ENCODE results near the gene ZNF738. TPM values are rescaled to one million over a fixed set of nuclear protein-coding genes. Genes with fewer than 3 reads are reported as not detected.

Gene ZNF738
- total RNA-seq, 1 experiment from 2014 or later: 6.0 TPM

DNA sequence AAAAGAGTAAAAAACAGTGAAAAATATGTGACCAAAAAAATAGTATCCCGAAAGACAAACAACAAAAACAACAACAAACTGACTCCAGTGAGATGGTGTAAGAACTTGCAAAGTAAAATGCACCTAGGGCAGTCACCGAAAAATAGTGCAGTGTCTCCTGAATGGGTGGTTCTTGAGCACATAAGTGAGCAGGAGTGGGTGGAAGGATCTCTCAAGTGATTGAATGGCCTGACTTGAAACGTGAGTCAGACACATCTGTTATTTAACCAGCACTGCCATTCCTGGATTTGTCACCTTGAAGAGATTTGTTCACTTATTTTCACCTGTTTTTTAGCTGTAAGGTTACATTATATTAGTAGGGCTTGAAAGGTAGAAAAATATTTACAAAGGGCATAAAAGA, 3.5 kb downstream of the ZNF738 start:
- no peaks in the 10 kb centered on the region; a peak in 1 of 4 replicates for H3K4me1 ChIP-seq (ENCODE audit: control insufficient read depth in 1 of 2, insufficient read depth in 2 of 2, low read length in 2 of 2)
- H2AFZ ChIP-seq (ENCODE audit: low read depth, low read length, poor library complexity, severe bottlenecking): no peak overlapping the region
- peaks cover 10 to 25% of the 10 kb centered on the region in 2 experiments for H3K36me3 ChIP-seq (ENCODE audit: control insufficient read depth in 1 of 2, insufficient read depth in 2 of 2, low read length in 2 of 2)
- H4K20me1 ChIP-seq (ENCODE audit: insufficient read depth): no peaks in the 10 kb centered on the region
- H3K9me2 ChIP-seq (ENCODE audit: insufficient read depth): no peaks in the 10 kb centered on the region
- ChIA-PET POLR2A (no interaction called here), RAD21 (ENCODE audit: low non-redundant PET in 1 of 2, low total read pairs in 2 of 2, uncharacterized antibody in 2 of 2, unreplicated experiment in 2 of 2) (no interaction called here), CTCF (no interaction called here)
- H3K27ac ChIP-seq (ENCODE audit: low read depth, low read length): no peak overlapping the region
- DNase-seq (ENCODE audit: low read depth, low spot score): no peak
- no peak for ATAC-seq
- H3K9me3 ChIP-seq (ENCODE audit: control insufficient read depth in 1 of 2, insufficient read depth in 1 of 2, low read depth in 1 of 2, low read length in 2 of 2): no peaks in the 10 kb centered on the region
- no peak for TF ChIP-seq ZNF274 (IDR thresholded peaks at IDR 0.05; ENCODE audit: low read depth, low read length)
- no peak for TF ChIP-seq POLR2A (IDR thresholded peaks at IDR 0.05; ENCODE audit: borderline replicate concordance, extremely low read depth, insufficient read depth, insufficient read length)
- no peak for TF ChIP-seq RAD21 (IDR thresholded peaks at IDR 0.05; ENCODE audit: low read depth)
- no peak for TF ChIP-seq EZH2phosphoT487 (IDR thresholded peaks at IDR 0.05; ENCODE audit: borderline replicate concordance)
- no peak for TF ChIP-seq JUND (IDR thresholded peaks at IDR 0.05)
- no peak for TF ChIP-seq ATF3 (IDR thresholded peaks at IDR 0.05)
- TF ChIP-seq EGR1 (IDR thresholded peaks at IDR 0.05; ENCODE audit: low read depth): no peak
- no peak for TF ChIP-seq ZFX (IDR thresholded peaks at IDR 0.05)
- no peak for TF ChIP-seq EZH2 (IDR thresholded peaks at IDR 0.05)
- TF ChIP-seq, protein P1, sequence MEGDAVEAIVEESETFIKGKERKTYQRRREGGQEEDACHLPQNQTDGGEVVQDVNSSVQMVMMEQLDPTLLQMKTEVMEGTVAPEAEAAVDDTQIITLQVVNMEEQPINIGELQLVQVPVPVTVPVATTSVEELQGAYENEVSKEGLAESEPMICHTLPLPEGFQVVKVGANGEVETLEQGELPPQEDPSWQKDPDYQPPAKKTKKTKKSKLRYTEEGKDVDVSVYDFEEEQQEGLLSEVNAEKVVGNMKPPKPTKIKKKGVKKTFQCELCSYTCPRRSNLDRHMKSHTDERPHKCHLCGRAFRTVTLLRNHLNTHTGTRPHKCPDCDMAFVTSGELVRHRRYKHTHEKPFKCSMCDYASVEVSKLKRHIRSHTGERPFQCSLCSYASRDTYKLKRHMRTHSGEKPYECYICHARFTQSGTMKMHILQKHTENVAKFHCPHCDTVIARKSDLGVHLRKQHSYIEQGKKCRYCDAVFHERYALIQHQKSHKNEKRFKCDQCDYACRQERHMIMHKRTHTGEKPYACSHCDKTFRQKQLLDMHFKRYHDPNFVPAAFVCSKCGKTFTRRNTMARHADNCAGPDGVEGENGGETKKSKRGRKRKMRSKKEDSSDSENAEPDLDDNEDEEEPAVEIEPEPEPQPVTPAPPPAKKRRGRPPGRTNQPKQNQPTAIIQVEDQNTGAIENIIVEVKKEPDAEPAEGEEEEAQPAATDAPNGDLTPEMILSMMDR (IDR thresholded peaks at IDR 0.05 in 2 of 3, conservative IDR thresholded peaks at IDR 0.05 in 1 of 3; ENCODE audit: borderline replicate concordance in 1 of 3, insufficient read depth in 1 of 3, low read depth in 2 of 3, low read length in 2 of 3): no peak
- no peak for TF ChIP-seq ZBTB33 (IDR thresholded peaks at IDR 0.05; ENCODE audit: extremely low read depth, insufficient replicate concordance, low read length)
- TF ChIP-seq SP1 (IDR thresholded peaks at IDR 0.05; ENCODE audit: low read depth): no peak
- no peak for TF ChIP-seq SRF (IDR thresholded peaks at IDR 0.05; ENCODE audit: low read depth)
- no peak for TF ChIP-seq SIN3A (IDR thresholded peaks at IDR 0.05; ENCODE audit: low read depth)
- no peak for TF ChIP-seq CEBPB (IDR thresholded peaks at IDR 0.05; ENCODE audit: low read depth)
- no peak for TF ChIP-seq TCF7L2 (IDR thresholded peaks at IDR 0.05; ENCODE audit: borderline replicate concordance, extremely low read depth, insufficient read depth, insufficient read length)
- no peak for TF ChIP-seq ELF1 (IDR thresholded peaks at IDR 0.05; ENCODE audit: borderline replicate concordance, low read depth)
- no peak for TF ChIP-seq FOSL1 (IDR thresholded peaks at IDR 0.05; ENCODE audit: low read depth)
- TF ChIP-seq POLR2AphosphoS5 (IDR thresholded peaks at IDR 0.05; ENCODE audit: low read depth, low read length): no peak
- TF ChIP-seq REST (IDR thresholded peaks at IDR 0.05; ENCODE audit: low read depth): no peak
- no peaks in the 10 kb centered on the region for H3K27me3 ChIP-seq (ENCODE audit: insufficient read depth, low read length)
- H3K4me3 ChIP-seq (replicated peaks in 1 of 2; ENCODE audit: low read depth in 1 of 2, low read length in 2 of 2): no peak overlapping the region
- intact Hi-C loops (cut with micrococcal nuclease): no loop called here
- peaks cover 17% of the 10 kb centered on the region for H3K79me2 ChIP-seq (ENCODE audit: insufficient read depth, low read length)
- BruUV-seq (replicated peaks): no TSS peak
- no peak overlapping the region for H3K4me2 ChIP-seq (ENCODE audit: low read length)
- no peak overlapping the region for H3K9ac ChIP-seq (ENCODE audit: low read length)

All from HCT116 (cell line).